RWPE1 (cell line): ENCODE measurements around the gene ADAMTS7.
"Not testable (repeated sequence)": the region's sequence is repeated elsewhere in the genome, so short reads cannot be mapped to it uniquely, and the experiment has no call there.

Source experiments
- CTCF ChIA-PET: fragments of 350-600 bp; sonication (Branson Sonifier 250); formaldehyde crosslinking; extraction: SDS; loops from one replicate; lab custom pipeline; 2021; lab: Yijun Ruan, JAX
- POLR2A ChIA-PET: fragments of 400-600 bp; formaldehyde crosslinking; extraction: SDS; loops from one replicate; lab custom pipeline; 2020; ENCODE audit warnings: antibody characterized with exemption; ENCODE audit not compliant: low non-redundant PET; lab: Yijun Ruan, JAX
- DNase-seq: peaks from one replicate; pipeline ENCODE4 v3.0.0; 2012; ENCODE audit warnings: low spot score
- H3K27ac ChIP-seq: fragments of 450-650 bp; 2 replicates; pipeline ENCODE4 v1.5.1; 2017
- CTCF ChIP-seq: fragments of 450-650 bp; conservative IDR thresholded peaks from 2 replicates; pipeline ENCODE4 v1.5.1; 2017; ENCODE audit warnings: low read depth, mild to moderate bottlenecking

ADAMTS7 gene

DNA sequence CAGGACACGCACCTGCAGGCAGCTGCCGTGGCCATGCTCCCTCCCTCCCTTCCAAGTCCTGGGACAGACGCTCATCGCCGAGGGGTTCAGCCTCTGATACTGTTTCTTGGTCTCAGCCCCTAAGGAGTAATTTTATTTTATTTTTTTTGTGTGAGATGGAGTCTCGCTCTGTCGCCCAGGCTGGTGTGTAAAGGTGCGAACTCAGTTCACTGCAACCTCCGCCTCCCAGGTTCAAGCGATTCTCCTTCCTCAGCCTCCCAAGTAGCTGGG lies 53.7 kb downstream of the ADAMTS7 start:
- TF ChIP-seq CTCF, result no peak
- no peak for DNase-seq
- H3K27ac ChIP-seq, result peak overlapping the region; percentile 86
- CTCF ChIA-PET, result no interaction called here
- POLR2A ChIA-PET, result no interaction called here

- H3K27ac ChIP-seq, result peak overlapping the region; percentile 86
- DNase-seq, result peak; percentile 52
- POLR2A ChIA-PET, result not testable (repeated sequence)
- CTCF ChIA-PET, result interaction anchor here (0.6 kb wide), 1 partner anchor 152 kb away, joined by 3 read pairs; no protein-coding TSS in a partner anchor
Measured at GRCh38 chr15:78756781-78757635, 54.3 kb downstream of the ADAMTS7 start.

DNA sequence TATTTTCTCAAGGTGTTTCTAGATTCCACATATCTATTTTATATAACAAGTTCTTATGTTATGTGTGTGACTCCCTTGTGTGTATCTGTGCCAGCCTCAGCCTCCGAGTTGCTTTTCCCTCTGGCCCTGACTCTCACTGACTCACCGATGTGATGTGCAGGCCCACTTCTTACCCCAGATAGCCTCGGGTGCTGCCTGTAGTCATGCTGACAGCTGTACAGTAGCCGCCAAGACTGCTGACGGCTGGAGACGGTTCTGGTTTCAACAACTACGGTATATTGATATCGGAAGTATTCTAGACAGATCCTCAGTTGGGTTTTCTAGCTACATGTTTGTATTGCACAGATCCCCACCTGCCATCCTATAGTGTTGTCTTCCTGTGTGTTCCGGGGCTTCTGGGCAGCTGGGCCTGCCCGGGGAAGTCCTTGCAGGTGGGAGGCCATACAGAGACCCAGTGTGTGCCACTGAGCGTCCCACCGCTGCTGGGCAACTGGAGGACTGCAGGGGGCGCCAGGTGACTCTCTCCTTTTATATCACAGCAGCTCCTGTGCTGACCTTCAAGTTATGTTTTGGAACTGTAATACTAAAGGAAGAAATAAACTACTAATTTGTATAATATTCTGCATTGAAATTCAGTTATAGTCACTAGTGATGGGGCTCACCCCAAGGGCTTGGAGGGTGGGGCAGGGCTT lies 55.2 kb downstream of the ADAMTS7 start:
- peak overlapping the region; percentile 86 for H3K27ac ChIP-seq
- peak; percentile 34 for TF ChIP-seq CTCF
- DNase-seq, result peak; percentile 35
- CTCF ChIA-PET, result interaction anchor here (0.6 kb wide), 1 partner anchor 153 kb away, joined by 3 read pairs; no protein-coding TSS in a partner anchor
- POLR2A ChIA-PET, result not testable (repeated sequence)

GRCh38 chr15:78754637-78755280 lies 56.5 kb downstream of the ADAMTS7 start:
- DNase-seq, POLR2A ChIA-PET, H3K27ac ChIP-seq: not testable (repeated sequence)
- CTCF ChIA-PET, result interaction anchor here (0.7 kb wide), 1 partner anchor 38 kb away, joined by 6 read pairs; no protein-coding TSS in a partner anchor

GRCh38 chr15:78753751-78754535 lies 57.3 kb downstream of the ADAMTS7 start:
- CTCF ChIA-PET, H3K27ac ChIP-seq, POLR2A ChIA-PET, DNase-seq: not testable (repeated sequence)

GRCh38 chr15:78753359-78753659 lies 58.0 kb downstream of the ADAMTS7 start:
- CTCF ChIA-PET, DNase-seq, POLR2A ChIA-PET: not testable (repeated sequence)

GRCh38 chr15:78752492-78753358 lies 58.5 kb downstream of the ADAMTS7 start:
- no peak for TF ChIP-seq CTCF
- CTCF ChIA-PET, result interaction anchor here (0.6 to 1.2 kb wide), 3 partner anchors 102 to 444 kb away, joined by 3 to 5 read pairs (median 3); no protein-coding TSS in a partner anchor
- H3K27ac ChIP-seq, result no peak overlapping the region
- POLR2A ChIA-PET, result no interaction called here
- DNase-seq, result no peak

More at GRCh38 chr15:78753359-78753659, 58.0 kb downstream of the ADAMTS7 start:
- H3K27ac ChIP-seq, result not testable (repeated sequence)
